ENCODE results near the gene CCDC192.

Gene CCDC192

DNA sequence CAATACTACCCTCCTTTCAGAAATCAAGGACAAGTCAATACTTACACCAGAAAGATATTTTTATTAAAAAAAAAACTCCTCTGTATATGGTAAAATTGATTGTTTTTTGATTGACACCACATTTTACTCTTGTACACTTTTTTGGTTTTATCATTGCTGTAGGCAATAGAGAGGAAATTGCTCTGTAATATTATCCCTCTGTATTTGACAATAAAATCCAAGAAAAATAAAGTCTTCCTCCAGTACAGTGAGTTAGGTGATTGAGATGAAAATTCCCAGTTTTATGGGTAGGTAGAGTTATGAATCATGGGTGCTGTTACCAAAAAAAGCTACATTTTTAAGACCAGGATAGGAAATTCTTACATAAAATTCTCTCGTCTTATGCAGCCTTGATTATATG, 22.6 kb upstream of the CCDC192 start:
- Histone ChIP-seq H3K27me3 (replicated peaks) (no peaks in the 10 kb centered on the region), H3K27ac (no peak overlapping the region), H3K4me3 (ENCODE audit: low read depth, low read length) (no peak overlapping the region), H3K36me3 (replicated peaks) (no peaks in the 10 kb centered on the region)
- in situ Hi-C loops (cut with HindIII; ENCODE audit: low pct_ligation_motif_present, low sequenced_read_pairs) = no loop called here
- TF ChIP-seq CTCF (IDR thresholded peaks at IDR 0.05; ENCODE audit: low read depth, low read length, missing control alignments) = no peak
- DNase-seq = no peak

DNA sequence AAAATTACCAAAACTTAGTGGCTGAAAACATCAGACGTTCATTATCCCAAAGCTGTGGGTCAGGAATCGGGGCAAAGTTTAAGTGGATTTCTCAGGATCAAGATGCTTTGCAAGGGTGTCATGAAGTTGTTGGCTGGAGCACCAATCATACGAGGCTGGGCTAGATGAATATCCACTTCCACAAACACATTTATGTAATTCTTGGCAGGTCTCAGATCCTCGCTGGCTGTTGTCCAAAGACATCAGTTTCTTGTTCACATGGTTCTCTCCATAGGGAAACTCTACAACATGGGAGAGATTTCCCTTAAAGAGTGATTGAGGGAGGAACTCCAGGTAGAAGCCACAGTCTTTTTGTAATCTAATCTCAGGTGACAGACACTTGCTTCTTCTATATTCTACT, 20.2 kb upstream of the CCDC192 start:
- Histone ChIP-seq H3K36me3 (replicated peaks) (no peaks in the 10 kb centered on the region), H3K27me3 (replicated peaks) (no peaks in the 10 kb centered on the region), H3K4me3 (ENCODE audit: low read depth, low read length) (no peak overlapping the region), H3K27ac (no peak overlapping the region)
- DNase-seq = peak; percentile 80
- in situ Hi-C loops (cut with HindIII; ENCODE audit: low pct_ligation_motif_present, low sequenced_read_pairs) = no loop called here
- TF ChIP-seq CTCF (IDR thresholded peaks at IDR 0.05; ENCODE audit: low read depth, low read length, missing control alignments) = no peak

- no peaks in the 10 kb centered on the region for H3K27me3 ChIP-seq (replicated peaks)
- no peak for TF ChIP-seq CTCF (IDR thresholded peaks at IDR 0.05; ENCODE audit: low read depth, low read length, missing control alignments)
- DNase-seq = no peak
- in situ Hi-C loops (cut with HindIII; ENCODE audit: low pct_ligation_motif_present, low sequenced_read_pairs) = no loop called here
- H3K4me3 ChIP-seq (ENCODE audit: low read depth, low read length) = no peak overlapping the region
- H3K27ac ChIP-seq = no peak overlapping the region
- no peaks in the 10 kb centered on the region for H3K36me3 ChIP-seq (replicated peaks)
Measured at GRCh38 chr5:127684726-127685467, 18.3 kb upstream of the CCDC192 start.

GRCh38 chr5:127685662-127686061, 17.5 kb upstream of the CCDC192 start:
- Histone ChIP-seq H3K4me3 (ENCODE audit: low read depth, low read length) (no peak overlapping the region), H3K27ac (no peak overlapping the region), H3K36me3 (replicated peaks) (no peaks in the 10 kb centered on the region), H3K27me3 (replicated peaks) (no peaks in the 10 kb centered on the region)
- DNase-seq = no peak
- TF ChIP-seq CTCF (IDR thresholded peaks at IDR 0.05; ENCODE audit: low read depth, low read length, missing control alignments) = no peak
- in situ Hi-C loops (cut with HindIII; ENCODE audit: low pct_ligation_motif_present, low sequenced_read_pairs) = no loop called here

- in situ Hi-C loops (cut with HindIII; ENCODE audit: low pct_ligation_motif_present, low sequenced_read_pairs) = no loop called here
- no peak for DNase-seq
- H3K27me3 ChIP-seq (replicated peaks) = no peaks in the 10 kb centered on the region
- H3K27ac ChIP-seq = no peak overlapping the region
- no peak overlapping the region for H3K4me3 ChIP-seq (ENCODE audit: low read depth, low read length)
- no peaks in the 10 kb centered on the region for H3K36me3 ChIP-seq (replicated peaks)
- TF ChIP-seq CTCF (IDR thresholded peaks at IDR 0.05; ENCODE audit: low read depth, low read length, missing control alignments) = no peak
Measured at GRCh38 chr5:127686424-127686823, 16.8 kb upstream of the CCDC192 start.
